WTC11 (cell line): ENCODE data around the gene TNIK. TPM values are rescaled to one million over a fixed set of nuclear protein-coding genes. Genes with fewer than 3 reads are reported as not detected.

Experiments
- ATAC-seq: fragments of 200-7000 bp; cut with Tn5 transposase; 2 replicates; pipeline ENCODE4 v1.10.0; 2021; ENCODE audit warnings: mild to moderate bottlenecking, moderate library complexity
- CTCF ChIA-PET: fragments of 300-600 bp; sonication (Branson Sonifier 250); formaldehyde crosslinking; loops from one replicate; lab custom pipeline; 2021; ENCODE audit warnings: antibody characterized with exemption; lab: Charles Lee
- POLR2A ChIA-PET: fragments of 350-600 bp; sonication (Branson Sonifier 250); formaldehyde crosslinking; loops from one replicate; lab custom pipeline; 2021; ENCODE audit warnings: antibody characterized with exemption; lab: Charles Lee
- DNase-seq: peaks from one replicate; pipeline ENCODE4 v3.0.0; 2021; ENCODE audit warnings: low spot score
- H3K27ac Mint-ChIP-seq: 2 replicates; pipeline ENCODE4 v1.8.0; 2021; ENCODE audit warnings: mixed read lengths
- H3K27me3 Mint-ChIP-seq: 2 replicates; pipeline ENCODE4 v1.8.0; 2021; ENCODE audit warnings: low read depth, mild to moderate bottlenecking, moderate library complexity, mixed read lengths
- H3K36me3 Mint-ChIP-seq: 2 replicates; pipeline ENCODE4 v1.8.0; 2021; ENCODE audit warnings: mixed read lengths
- H3K4me1 Mint-ChIP-seq: 2 replicates; pipeline ENCODE4 v1.8.0; 2022; ENCODE audit warnings: mixed read lengths
- H3K4me3 Mint-ChIP-seq: 2 replicates; pipeline ENCODE4 v1.8.0; 2021; ENCODE audit warnings: mild to moderate bottlenecking, moderate library complexity, mixed read lengths
- H3K9me3 Mint-ChIP-seq: 2 replicates; pipeline ENCODE4 v1.8.0; 2021; ENCODE audit warnings: mixed read lengths
- ELF4 ChIP-seq: sonication (generic); formaldehyde crosslinking; IDR thresholded peaks from 2 replicates; pipeline ENCODE4 v1.8.1; 2022; ENCODE audit warnings: low read depth, mild to moderate bottlenecking, moderate library complexity, missing genetic modification reagents
- EMX1 ChIP-seq: fragments of 250-450 bp; sonication (Bioruptor Pico); IDR thresholded peaks from 2 replicates; pipeline ENCODE4 v1.8.0; 2021; ENCODE audit warnings: mild to moderate bottlenecking
- FOXJ3 ChIP-seq: sonication (generic); formaldehyde crosslinking; IDR thresholded peaks from 2 replicates; pipeline ENCODE4 v1.9.0; 2021; ENCODE audit warnings: missing genetic modification reagents, mild to moderate bottlenecking, borderline replicate concordance
- GRHL2 ChIP-seq: fragments of 250-450 bp; sonication (Bioruptor Pico); IDR thresholded peaks from 2 replicates; pipeline ENCODE4 v1.8.0; 2022; ENCODE audit warnings: mild to moderate bottlenecking, moderate library complexity; ENCODE audit not compliant: insufficient replicate concordance, severe bottlenecking
- MYBL2 ChIP-seq: sonication (generic); formaldehyde crosslinking; IDR thresholded peaks from 2 replicates; pipeline ENCODE4 v1.8.1; 2023; ENCODE audit warnings: mild to moderate bottlenecking, moderate library complexity, missing genetic modification reagents
- NR2C2 ChIP-seq: sonication (generic); formaldehyde crosslinking; IDR thresholded peaks from 2 replicates; pipeline ENCODE4 v1.8.0; 2022; ENCODE audit warnings: mild to moderate bottlenecking, missing genetic modification reagents
- RORB ChIP-seq: fragments of 250-450 bp; sonication (Bioruptor Pico); IDR thresholded peaks from 2 replicates; pipeline ENCODE4 v1.9.0; 2021; ENCODE audit warnings: mild to moderate bottlenecking
- SMAD3 ChIP-seq: sonication (generic); formaldehyde crosslinking; IDR thresholded peaks from 2 replicates; pipeline ENCODE4 v1.8.0; 2022; ENCODE audit warnings: missing genetic modification reagents, mild to moderate bottlenecking, borderline replicate concordance
- TP53 ChIP-seq: sonication (generic); formaldehyde crosslinking; IDR thresholded peaks from 2 replicates; pipeline ENCODE4 v1.8.1; 2023; ENCODE audit warnings: mild to moderate bottlenecking, missing genetic modification reagents
- total RNA-seq: library from RNA; stranded (reverse); gene quantifications from 3 replicates; pipeline ENCODE4 v1.2.3, GENCODE V29; 2021
- TF ChIP-seq, protein P1 (sequence below): sonication (generic); formaldehyde crosslinking; IDR thresholded peaks from 2 replicates; pipeline ENCODE4 v1.8.0; 2023; ENCODE audit warnings: missing genetic modification reagents, mild to moderate bottlenecking, borderline replicate concordance
- TF ChIP-seq, protein P2 (sequence below): sonication (generic); formaldehyde crosslinking; IDR thresholded peaks from 2 replicates; pipeline ENCODE4 v1.8.1; 2023; ENCODE audit warnings: mild to moderate bottlenecking, moderate library complexity, missing genetic modification reagents
- TF ChIP-seq, protein P3 (sequence below): sonication (generic); formaldehyde crosslinking; IDR thresholded peaks from 2 replicates; pipeline ENCODE4 v1.8.1; 2022; ENCODE audit warnings: mild to moderate bottlenecking, moderate library complexity, missing genetic modification reagents
- TF ChIP-seq, protein P4 (sequence below): sonication (generic); formaldehyde crosslinking; IDR thresholded peaks from 2 replicates; pipeline ENCODE4 v1.8.1; 2023; ENCODE audit warnings: mild to moderate bottlenecking, missing genetic modification reagents, borderline replicate concordance
- TF ChIP-seq, protein P5 (sequence below): fragments of 250-450 bp; sonication (Bioruptor Pico); IDR thresholded peaks from 2 replicates; pipeline ENCODE4 v1.8.0; 2021; ENCODE audit warnings: mild to moderate bottlenecking
- TF ChIP-seq, protein P6 (sequence below): sonication (generic); formaldehyde crosslinking; IDR thresholded peaks from 2 replicates; pipeline ENCODE4 v1.8.1; 2022; ENCODE audit warnings: low read depth, mild to moderate bottlenecking, moderate library complexity, missing genetic modification reagents, borderline replicate concordance
- TF ChIP-seq, protein P7 (sequence below): fragments of 200-600 bp; IDR thresholded peaks from 2 replicates; pipeline ENCODE4 v1.8.0; 2022; ENCODE audit warnings: antibody characterized with exemption
- TF ChIP-seq, protein P8 (sequence below): fragments of 250-450 bp; sonication (Bioruptor Pico); IDR thresholded peaks from 2 replicates; pipeline ENCODE4 v1.9.0; 2021; ENCODE audit warnings: moderate library complexity, mild to moderate bottlenecking, inconsistent platforms, borderline replicate concordance

TNIK gene
- total RNA-seq, 1 experiment from 2014 or later, result 50.3 TPM

DNA sequence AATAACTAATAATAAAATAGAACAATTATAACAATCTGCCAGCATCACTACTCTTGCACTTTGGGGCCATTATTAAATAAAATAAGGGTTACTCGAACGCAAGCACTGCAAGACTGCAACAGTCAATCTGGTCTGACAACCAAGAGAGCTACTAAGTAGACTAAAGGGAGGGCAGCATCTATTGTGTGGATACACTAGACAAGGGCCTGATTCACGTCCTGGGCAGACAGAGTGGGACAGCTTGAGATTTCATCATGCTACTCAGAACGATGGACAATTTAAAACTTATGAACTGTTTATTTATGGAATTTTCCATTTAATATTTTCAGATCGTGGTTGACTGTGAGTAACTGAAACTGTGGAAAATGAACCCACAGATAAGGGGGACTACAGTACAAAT is 39.5 kb downstream of the TNIK start (continued):
- TF ChIP-seq, protein P1, sequence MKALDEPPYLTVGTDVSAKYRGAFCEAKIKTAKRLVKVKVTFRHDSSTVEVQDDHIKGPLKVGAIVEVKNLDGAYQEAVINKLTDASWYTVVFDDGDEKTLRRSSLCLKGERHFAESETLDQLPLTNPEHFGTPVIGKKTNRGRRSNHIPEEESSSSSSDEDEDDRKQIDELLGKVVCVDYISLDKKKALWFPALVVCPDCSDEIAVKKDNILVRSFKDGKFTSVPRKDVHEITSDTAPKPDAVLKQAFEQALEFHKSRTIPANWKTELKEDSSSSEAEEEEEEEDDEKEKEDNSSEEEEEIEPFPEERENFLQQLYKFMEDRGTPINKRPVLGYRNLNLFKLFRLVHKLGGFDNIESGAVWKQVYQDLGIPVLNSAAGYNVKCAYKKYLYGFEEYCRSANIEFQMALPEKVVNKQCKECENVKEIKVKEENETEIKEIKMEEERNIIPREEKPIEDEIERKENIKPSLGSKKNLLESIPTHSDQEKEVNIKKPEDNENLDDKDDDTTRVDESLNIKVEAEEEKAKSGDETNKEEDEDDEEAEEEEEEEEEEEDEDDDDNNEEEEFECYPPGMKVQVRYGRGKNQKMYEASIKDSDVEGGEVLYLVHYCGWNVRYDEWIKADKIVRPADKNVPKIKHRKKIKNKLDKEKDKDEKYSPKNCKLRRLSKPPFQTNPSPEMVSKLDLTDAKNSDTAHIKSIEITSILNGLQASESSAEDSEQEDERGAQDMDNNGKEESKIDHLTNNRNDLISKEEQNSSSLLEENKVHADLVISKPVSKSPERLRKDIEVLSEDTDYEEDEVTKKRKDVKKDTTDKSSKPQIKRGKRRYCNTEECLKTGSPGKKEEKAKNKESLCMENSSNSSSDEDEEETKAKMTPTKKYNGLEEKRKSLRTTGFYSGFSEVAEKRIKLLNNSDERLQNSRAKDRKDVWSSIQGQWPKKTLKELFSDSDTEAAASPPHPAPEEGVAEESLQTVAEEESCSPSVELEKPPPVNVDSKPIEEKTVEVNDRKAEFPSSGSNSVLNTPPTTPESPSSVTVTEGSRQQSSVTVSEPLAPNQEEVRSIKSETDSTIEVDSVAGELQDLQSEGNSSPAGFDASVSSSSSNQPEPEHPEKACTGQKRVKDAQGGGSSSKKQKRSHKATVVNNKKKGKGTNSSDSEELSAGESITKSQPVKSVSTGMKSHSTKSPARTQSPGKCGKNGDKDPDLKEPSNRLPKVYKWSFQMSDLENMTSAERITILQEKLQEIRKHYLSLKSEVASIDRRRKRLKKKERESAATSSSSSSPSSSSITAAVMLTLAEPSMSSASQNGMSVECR (CRISPR knock-in tag), result no peak
- TF ChIP-seq, protein P2, sequence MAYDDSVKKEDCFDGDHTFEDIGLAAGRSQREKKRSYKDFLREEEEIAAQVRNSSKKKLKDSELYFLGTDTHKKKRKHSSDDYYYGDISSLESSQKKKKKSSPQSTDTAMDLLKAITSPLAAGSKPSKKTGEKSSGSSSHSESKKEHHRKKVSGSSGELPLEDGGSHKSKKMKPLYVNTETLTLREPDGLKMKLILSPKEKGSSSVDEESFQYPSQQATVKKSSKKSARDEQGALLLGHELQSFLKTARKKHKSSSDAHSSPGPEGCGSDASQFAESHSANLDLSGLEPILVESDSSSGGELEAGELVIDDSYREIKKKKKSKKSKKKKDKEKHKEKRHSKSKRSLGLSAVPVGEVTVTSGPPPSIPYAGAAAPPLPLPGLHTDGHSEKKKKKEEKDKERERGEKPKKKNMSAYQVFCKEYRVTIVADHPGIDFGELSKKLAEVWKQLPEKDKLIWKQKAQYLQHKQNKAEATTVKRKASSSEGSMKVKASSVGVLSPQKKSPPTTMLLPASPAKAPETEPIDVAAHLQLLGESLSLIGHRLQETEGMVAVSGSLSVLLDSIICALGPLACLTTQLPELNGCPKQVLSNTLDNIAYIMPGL (CRISPR knock-in tag), result no peak
- TF ChIP-seq, protein P3, sequence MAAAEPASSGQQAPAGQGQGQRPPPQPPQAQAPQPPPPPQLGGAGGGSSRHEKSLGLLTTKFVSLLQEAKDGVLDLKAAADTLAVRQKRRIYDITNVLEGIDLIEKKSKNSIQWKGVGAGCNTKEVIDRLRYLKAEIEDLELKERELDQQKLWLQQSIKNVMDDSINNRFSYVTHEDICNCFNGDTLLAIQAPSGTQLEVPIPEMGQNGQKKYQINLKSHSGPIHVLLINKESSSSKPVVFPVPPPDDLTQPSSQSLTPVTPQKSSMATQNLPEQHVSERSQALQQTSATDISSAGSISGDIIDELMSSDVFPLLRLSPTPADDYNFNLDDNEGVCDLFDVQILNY (CRISPR knock-in tag), result no peak
- TF ChIP-seq SMAD3 (CRISPR knock-in tag) (no peak), RORB (CRISPR knock-in tag) (no peak), FOXJ3 (CRISPR knock-in tag) (no peak), ELF4 (CRISPR knock-in tag) (no peak)

DNA sequence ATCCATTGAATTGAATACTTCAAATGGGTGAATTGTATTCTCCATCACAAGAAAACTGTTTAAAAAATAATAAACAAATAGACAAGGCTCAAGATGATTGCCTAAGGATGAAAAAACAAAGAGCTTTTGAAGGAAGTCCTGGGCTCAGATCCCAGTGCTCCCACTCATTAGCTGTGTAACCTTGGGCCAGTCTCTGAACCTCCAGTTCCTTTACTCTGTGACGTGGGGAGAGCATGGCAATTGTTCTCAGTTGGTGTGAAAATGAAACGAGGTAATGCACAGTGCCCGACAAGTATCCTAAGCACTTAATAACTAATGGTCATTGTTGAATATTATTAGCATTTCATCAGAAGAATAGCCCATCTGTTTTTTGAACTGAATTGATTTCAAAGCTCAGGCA is 40.7 kb downstream of the TNIK start:
- Mint-ChIP-seq H3K9me3 (peaks cover 4% of the 10 kb centered on the region), H3K4me3 (no peak overlapping the region), H3K27me3 (no peaks in the 10 kb centered on the region), H3K27ac (no peak overlapping the region), H3K4me1 (peaks cover 39% of the 10 kb centered on the region), H3K36me3 (peaks cover 9% of the 10 kb centered on the region)
- ATAC-seq (no peak), DNase-seq (no peak)
- CTCF ChIA-PET, result no interaction called here
- POLR2A ChIA-PET, result no interaction called here
- TF ChIP-seq, protein P4, sequence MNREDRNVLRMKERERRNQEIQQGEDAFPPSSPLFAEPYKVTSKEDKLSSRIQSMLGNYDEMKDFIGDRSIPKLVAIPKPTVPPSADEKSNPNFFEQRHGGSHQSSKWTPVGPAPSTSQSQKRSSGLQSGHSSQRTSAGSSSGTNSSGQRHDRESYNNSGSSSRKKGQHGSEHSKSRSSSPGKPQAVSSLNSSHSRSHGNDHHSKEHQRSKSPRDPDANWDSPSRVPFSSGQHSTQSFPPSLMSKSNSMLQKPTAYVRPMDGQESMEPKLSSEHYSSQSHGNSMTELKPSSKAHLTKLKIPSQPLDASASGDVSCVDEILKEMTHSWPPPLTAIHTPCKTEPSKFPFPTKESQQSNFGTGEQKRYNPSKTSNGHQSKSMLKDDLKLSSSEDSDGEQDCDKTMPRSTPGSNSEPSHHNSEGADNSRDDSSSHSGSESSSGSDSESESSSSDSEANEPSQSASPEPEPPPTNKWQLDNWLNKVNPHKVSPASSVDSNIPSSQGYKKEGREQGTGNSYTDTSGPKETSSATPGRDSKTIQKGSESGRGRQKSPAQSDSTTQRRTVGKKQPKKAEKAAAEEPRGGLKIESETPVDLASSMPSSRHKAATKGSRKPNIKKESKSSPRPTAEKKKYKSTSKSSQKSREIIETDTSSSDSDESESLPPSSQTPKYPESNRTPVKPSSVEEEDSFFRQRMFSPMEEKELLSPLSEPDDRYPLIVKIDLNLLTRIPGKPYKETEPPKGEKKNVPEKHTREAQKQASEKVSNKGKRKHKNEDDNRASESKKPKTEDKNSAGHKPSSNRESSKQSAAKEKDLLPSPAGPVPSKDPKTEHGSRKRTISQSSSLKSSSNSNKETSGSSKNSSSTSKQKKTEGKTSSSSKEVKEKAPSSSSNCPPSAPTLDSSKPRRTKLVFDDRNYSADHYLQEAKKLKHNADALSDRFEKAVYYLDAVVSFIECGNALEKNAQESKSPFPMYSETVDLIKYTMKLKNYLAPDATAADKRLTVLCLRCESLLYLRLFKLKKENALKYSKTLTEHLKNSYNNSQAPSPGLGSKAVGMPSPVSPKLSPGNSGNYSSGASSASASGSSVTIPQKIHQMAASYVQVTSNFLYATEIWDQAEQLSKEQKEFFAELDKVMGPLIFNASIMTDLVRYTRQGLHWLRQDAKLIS (CRISPR knock-in tag), result no peak
- TF ChIP-seq EMX1 (CRISPR knock-in tag) (no peak), NR2C2 (CRISPR knock-in tag) (no peak), TP53 (CRISPR knock-in tag) (no peak)

DNA sequence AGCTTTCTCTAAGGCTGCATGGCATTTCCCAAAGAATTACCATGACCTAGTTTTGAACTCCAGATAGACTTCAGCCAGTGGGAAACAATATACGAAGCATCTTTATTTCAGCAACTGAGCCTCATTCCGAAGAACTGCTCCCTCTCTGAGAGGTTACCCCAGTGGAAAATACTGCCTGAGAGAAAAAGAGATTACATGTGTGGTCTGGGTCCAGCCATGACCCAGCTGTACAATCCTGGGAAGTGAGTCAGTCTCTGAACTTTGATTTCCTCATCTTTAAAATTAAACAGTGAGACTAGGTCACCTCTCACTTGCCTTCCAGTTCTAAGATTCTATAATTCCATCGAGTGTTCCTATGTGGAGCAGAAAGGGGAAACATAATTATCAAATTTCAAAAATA is 42.4 kb downstream of the TNIK start:
- ATAC-seq (no peak), DNase-seq (no peak)
- ChIA-PET CTCF (no interaction called here), POLR2A (no interaction called here)
- Mint-ChIP-seq H3K4me3 (no peak overlapping the region), H3K36me3 (no peaks in the 10 kb centered on the region), H3K9me3 (no peaks in the 10 kb centered on the region), H3K27me3 (no peaks in the 10 kb centered on the region), H3K27ac (0 out of 2 replicates have a peak overlapping the region, but pooled peaks have one; percentile 28), H3K4me1 (peaks cover 53% of the 10 kb centered on the region)
- TF ChIP-seq, protein P5, sequence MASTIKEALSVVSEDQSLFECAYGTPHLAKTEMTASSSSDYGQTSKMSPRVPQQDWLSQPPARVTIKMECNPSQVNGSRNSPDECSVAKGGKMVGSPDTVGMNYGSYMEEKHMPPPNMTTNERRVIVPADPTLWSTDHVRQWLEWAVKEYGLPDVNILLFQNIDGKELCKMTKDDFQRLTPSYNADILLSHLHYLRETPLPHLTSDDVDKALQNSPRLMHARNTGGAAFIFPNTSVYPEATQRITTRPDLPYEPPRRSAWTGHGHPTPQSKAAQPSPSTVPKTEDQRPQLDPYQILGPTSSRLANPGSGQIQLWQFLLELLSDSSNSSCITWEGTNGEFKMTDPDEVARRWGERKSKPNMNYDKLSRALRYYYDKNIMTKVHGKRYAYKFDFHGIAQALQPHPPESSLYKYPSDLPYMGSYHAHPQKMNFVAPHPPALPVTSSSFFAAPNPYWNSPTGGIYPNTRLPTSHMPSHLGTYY (CRISPR knock-in tag), result no peak
- TF ChIP-seq GRHL2 (CRISPR knock-in tag) (no peak), MYBL2 (CRISPR knock-in tag) (no peak)
- TF ChIP-seq, protein P6, sequence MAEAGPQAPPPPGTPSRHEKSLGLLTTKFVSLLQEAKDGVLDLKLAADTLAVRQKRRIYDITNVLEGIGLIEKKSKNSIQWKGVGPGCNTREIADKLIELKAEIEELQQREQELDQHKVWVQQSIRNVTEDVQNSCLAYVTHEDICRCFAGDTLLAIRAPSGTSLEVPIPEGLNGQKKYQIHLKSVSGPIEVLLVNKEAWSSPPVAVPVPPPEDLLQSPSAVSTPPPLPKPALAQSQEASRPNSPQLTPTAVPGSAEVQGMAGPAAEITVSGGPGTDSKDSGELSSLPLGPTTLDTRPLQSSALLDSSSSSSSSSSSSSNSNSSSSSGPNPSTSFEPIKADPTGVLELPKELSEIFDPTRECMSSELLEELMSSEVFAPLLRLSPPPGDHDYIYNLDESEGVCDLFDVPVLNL (CRISPR knock-in tag), result no peak
- TF ChIP-seq, protein P7, sequence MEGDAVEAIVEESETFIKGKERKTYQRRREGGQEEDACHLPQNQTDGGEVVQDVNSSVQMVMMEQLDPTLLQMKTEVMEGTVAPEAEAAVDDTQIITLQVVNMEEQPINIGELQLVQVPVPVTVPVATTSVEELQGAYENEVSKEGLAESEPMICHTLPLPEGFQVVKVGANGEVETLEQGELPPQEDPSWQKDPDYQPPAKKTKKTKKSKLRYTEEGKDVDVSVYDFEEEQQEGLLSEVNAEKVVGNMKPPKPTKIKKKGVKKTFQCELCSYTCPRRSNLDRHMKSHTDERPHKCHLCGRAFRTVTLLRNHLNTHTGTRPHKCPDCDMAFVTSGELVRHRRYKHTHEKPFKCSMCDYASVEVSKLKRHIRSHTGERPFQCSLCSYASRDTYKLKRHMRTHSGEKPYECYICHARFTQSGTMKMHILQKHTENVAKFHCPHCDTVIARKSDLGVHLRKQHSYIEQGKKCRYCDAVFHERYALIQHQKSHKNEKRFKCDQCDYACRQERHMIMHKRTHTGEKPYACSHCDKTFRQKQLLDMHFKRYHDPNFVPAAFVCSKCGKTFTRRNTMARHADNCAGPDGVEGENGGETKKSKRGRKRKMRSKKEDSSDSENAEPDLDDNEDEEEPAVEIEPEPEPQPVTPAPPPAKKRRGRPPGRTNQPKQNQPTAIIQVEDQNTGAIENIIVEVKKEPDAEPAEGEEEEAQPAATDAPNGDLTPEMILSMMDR, result no peak
- TF ChIP-seq, protein P8, sequence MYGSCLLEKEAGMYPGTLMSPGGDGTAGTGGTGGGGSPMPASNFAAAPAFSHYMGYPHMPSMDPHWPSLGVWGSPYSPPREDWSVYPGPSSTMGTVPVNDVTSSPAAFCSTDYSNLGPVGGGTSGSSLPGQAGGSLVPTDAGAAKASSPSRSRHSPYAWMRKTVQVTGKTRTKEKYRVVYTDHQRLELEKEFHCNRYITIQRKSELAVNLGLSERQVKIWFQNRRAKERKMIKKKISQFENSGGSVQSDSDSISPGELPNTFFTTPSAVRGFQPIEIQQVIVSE (CRISPR knock-in tag), result no peak
